BE2C (cell line): ENCODE data around the gene TSC22D3.

Experiments
- DNase-seq: peaks from one replicate; pipeline ENCODE4 v3.0.0-alpha.2; 2020
- H3K27me3 ChIP-seq: fragments of 250-450 bp; sonication (Bioruptor Pico); 2 replicates; pipeline ENCODE4 v1.5.1; 2020; ENCODE audit warnings: mild to moderate bottlenecking
- H3K36me3 ChIP-seq: fragments of 250-450 bp; sonication (Bioruptor Pico); 2 replicates; pipeline ENCODE4 v1.5.1; 2020; ENCODE audit warnings: mild to moderate bottlenecking
- H3K4me1 ChIP-seq: fragments of 250-450 bp; sonication (Bioruptor Pico); 2 replicates; pipeline ENCODE4 v1.5.1; 2020
- H3K4me3 ChIP-seq: 2 replicates; pipeline ENCODE4 v1.5.1; 2011; ENCODE audit warnings: low read depth, low read length
- H3K9me3 ChIP-seq: fragments of 250-450 bp; sonication (Bioruptor Pico); 2 replicates; pipeline ENCODE4 v1.5.1; 2020
- TF ChIP-seq, protein P1 (sequence below): IDR thresholded peaks from 2 replicates; pipeline ENCODE4 v1.5.1; 2012; ENCODE audit warnings: mild to moderate bottlenecking, low read depth, low read length

TSC22D3 gene

DNA sequence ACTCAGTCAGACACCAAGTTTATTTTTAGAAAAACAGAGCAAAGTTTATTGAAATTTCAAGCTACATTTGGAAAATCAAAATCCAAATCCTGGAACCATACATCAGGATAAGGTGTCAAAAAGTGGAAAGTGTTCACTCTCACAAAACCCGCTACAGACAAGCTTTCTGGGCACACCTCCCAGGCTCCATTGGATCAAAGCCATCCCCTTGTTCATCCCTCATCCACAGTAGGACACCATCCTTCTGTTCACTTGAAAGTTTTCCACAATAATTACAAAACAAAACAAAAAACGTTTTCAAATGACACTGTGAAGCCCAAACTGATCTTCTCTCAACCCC is 62.4 kb downstream of the TSC22D3 start:
- Histone ChIP-seq H3K36me3 (peaks cover 4% of the 10 kb centered on the region), H3K27me3 (no peaks in the 10 kb centered on the region), H3K4me1 (peaks cover 5% of the 10 kb centered on the region), H3K4me3 (no peak overlapping the region), H3K9me3 (no peaks in the 10 kb centered on the region)
- DNase-seq, result no peak
- TF ChIP-seq, protein P1, sequence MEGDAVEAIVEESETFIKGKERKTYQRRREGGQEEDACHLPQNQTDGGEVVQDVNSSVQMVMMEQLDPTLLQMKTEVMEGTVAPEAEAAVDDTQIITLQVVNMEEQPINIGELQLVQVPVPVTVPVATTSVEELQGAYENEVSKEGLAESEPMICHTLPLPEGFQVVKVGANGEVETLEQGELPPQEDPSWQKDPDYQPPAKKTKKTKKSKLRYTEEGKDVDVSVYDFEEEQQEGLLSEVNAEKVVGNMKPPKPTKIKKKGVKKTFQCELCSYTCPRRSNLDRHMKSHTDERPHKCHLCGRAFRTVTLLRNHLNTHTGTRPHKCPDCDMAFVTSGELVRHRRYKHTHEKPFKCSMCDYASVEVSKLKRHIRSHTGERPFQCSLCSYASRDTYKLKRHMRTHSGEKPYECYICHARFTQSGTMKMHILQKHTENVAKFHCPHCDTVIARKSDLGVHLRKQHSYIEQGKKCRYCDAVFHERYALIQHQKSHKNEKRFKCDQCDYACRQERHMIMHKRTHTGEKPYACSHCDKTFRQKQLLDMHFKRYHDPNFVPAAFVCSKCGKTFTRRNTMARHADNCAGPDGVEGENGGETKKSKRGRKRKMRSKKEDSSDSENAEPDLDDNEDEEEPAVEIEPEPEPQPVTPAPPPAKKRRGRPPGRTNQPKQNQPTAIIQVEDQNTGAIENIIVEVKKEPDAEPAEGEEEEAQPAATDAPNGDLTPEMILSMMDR, result no peak

DNA sequence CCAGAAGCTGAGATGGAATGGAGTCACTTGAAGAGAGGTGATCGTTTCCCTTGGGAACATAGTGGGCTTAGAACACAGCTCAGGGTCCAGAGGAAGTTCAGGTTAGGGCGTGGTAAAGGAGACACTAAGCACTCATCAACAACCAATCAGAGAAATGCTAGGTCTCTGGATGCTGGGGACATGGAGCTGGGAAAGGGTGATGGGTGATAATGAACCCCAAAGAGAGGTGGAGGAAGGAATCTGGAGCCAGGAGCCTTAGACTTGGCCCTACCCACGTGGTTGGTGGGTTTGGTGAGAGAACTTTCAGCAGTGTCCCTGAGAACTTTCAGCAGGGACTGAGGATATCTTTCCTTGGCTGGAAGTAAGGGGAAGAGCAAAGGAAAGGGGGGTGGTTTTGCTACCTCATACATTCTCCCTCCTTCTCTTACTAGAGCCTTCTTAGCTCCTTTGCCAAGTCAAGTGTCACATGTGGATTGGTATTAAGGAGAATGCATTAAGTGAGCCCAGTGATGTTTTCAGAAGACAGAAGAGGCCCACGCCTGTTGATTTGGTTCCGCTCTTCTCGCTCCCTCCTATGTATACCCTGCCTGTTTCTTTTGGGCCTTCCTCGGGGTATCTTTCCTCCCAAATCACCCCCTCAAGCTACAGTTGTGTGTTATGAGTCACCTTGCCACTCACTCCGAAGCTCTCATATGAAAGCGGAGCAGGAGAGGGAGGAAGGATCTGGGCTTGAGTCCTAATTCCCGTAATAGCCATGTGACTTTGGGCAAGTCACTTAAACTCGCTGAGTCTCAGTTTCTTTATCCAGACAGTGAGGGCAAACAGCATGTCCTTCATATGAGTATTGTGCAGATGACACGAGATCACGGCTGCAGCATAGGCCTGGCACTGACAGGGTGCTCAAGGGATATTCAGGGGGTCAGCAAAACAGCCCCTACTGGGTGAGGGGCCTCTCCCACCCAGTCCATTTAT is 63.1 kb downstream of the TSC22D3 start:
- Histone ChIP-seq H3K4me3 (no peak overlapping the region), H3K36me3 (peaks cover 4% of the 10 kb centered on the region), H3K27me3 (no peaks in the 10 kb centered on the region), H3K9me3 (no peaks in the 10 kb centered on the region), H3K4me1 (peaks cover 4% of the 10 kb centered on the region)
- DNase-seq, result no peak
- TF ChIP-seq, protein P1, result no peak

DNA sequence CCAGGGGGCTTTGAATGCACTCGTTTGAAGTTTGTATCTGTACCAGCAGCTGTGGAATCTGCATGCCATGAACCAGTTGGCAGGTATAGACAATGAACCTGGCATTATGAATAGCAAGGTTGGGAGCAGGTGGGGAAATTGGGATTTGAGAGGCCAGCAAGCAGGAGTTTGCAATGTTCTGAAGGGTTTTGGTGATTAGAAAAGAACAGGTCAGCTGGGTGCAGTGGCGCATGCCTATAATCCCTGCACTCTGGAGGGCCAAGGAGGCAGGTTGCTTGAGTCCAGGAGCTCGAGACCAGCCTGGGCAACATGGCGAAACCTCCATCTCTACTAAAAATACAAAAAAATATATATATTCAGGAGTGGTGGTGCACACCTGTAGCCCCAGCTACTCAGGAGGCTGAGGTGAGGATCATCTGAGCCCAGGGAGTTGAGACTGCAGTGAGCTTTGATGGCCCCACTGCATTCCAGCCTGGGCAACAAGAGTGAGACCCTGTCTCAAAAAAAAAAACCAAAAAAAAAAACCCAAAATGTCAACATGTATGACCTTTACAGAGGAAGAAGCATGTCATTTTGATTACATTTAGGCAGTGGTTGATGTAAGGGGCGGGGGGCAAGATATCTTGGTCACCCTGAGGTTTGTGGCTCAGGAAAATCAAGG is 63.9 kb downstream of the TSC22D3 start:
- H3K4me3 ChIP-seq, result no peak overlapping the region
- peaks cover 4% of the 10 kb centered on the region for H3K36me3 ChIP-seq
- no peak for DNase-seq
- no peaks in the 10 kb centered on the region for H3K27me3 ChIP-seq
- TF ChIP-seq, protein P1, result no peak
- no peaks in the 10 kb centered on the region for H3K4me1 ChIP-seq
- H3K9me3 ChIP-seq, result no peaks in the 10 kb centered on the region

DNA sequence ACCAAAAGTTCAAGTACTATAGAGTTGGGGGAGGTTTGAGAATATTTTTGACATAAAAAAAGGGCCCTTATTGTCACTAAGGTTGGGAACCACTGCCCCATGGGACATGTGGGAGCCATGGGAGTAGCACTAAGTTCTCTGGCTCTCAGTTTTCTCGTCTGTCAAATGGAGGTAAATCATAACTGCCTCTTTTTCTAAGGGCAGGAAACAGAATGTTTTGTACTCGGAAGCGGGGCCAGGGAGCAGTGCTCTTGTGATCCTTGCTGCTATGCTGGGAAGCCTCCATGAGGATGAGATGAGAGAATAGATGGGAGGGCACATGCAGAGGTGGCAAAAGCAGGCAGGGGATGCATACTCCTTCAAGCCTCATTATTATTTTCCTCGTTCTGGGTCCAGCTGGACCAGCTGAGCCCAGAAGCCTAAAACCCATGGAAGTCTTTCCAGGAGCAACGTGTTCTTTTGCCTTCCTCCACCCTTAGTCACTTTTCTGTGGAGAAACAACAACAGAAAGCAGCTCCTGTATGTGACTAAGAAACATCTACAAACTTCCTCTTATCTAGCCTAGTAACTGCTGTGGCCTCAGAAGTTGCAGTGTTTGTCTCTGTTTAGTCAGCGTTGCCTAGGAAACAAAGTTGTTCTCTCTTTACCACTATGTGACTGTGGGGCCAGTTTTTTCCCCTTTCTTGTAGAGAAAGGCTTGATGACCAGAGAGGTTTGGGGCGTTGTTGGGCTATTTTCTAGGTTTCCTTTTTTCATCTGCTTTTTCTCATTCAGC is 64.8 kb downstream of the TSC22D3 start:
- Histone ChIP-seq H3K27me3 (no peaks in the 10 kb centered on the region), H3K36me3 (peaks cover 4% of the 10 kb centered on the region), H3K4me1 (no peaks in the 10 kb centered on the region), H3K4me3 (no peak overlapping the region), H3K9me3 (no peaks in the 10 kb centered on the region)
- DNase-seq, result no peak
- TF ChIP-seq, protein P1, result no peak

DNA sequence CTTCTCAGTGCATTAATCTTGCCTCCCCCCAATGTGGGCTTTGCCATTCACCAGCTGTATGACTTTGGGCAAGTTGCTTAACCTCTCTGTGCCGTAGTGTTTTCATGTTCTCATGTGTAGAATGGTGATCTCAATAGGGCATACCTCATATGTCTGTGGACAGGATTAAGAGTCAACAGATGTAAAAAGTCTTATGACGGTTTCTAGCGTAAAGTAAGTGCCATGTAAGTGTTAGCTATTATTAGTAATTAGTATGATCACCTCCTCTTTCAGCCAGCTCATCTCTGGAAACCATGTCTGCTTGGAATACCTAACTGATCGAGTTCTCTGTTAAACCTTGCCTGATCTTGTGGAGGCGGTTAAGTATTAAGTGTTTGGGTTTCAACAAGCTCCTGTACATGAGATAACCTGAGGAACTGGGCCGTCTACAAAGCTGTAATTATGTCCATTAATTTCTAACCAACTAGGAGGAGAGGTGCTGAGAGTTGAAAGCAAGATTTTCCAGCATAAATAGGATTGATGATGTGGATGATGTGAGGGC is 66.3 kb downstream of the TSC22D3 start:
- H3K4me3 ChIP-seq, result no peak overlapping the region
- H3K27me3 ChIP-seq, result no peaks in the 10 kb centered on the region
- no peaks in the 10 kb centered on the region for H3K4me1 ChIP-seq
- peaks cover 4% of the 10 kb centered on the region for H3K36me3 ChIP-seq
- TF ChIP-seq, protein P1, result no peak
- no peaks in the 10 kb centered on the region for H3K9me3 ChIP-seq
- DNase-seq, result no peak
